ENCODE results near the gene CHEK2.
"Not testable (repeated sequence)": the region's sequence is repeated elsewhere in the genome, so short reads cannot be mapped to it uniquely, and the experiment has no call there.

Gene CHEK2

GRCh38 chr22:28679611-28680287, 61.9 kb downstream of the CHEK2 start, which contains the start of gene TTC28:
TTC28 (minus strand) TSS chr22:28679840; CDS start chr22:28679723, 117 bp downstream.
- H3K4me3 ChIP-seq (ENCODE audit: low read depth, low read length) = peak within 1 kb of the TSS; percentile 47
- DNase-seq (ENCODE audit: low read depth) = not testable (repeated sequence)

DNA sequence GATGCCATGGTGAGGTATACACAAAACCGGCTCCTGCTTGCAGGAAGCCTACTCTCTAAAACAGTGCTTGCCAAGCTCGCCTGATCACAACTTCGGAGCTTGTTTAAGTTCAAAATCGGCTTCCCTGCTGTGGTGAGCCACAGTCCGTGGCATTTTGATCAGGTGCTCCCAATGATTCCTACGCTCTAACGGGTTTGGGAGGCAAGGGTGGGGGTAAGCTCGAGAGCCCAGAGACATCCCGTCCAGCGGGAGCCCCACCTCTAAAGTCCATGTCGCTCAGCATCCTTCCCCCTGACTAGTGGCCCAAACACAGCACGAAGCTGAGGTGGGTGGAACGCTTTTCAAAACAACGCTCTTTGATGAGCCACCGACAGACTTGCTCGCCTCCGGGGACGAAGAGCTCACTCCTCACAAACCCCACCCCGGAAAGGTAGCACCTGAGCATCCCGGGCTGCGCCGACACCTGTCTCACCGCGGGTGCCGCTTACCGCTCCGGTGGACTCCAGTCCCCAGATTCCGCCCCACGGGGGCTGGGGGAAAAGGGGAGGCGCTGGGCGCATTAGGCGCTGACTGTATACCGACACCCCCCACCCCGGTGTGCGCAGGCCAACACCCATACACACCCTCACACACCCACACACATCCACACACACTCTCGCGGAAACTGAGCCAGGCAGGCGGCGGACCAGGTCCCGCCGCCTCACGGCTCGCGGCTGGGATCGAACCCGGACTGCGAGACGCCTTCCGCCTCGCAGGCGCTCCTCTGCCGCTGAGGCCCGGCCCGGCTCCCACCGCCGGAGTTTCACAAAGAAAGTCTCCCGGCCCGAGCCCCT, 62.6 kb downstream of the CHEK2 start:
- not testable (repeated sequence) for DNase-seq (ENCODE audit: low read depth)
- peak overlapping the region; percentile 47 for H3K4me3 ChIP-seq (ENCODE audit: low read depth, low read length)

- not testable (repeated sequence) for DNase-seq (ENCODE audit: low read depth); H3K4me3 ChIP-seq (ENCODE audit: low read depth, low read length)
Measured at GRCh38 chr22:28678170-28678569, 63.5 kb downstream of the CHEK2 start.

GRCh38 chr22:28674121-28674563, 67.5 kb downstream of the CHEK2 start:
- H3K4me3 ChIP-seq (ENCODE audit: low read depth, low read length) = no peak overlapping the region
- no peak for TF ChIP-seq CTCF (IDR thresholded peaks at IDR 0.05; ENCODE audit: low read depth, low read length, missing control alignments)
- DNase-seq (ENCODE audit: low read depth) = peak; percentile 58

DNA sequence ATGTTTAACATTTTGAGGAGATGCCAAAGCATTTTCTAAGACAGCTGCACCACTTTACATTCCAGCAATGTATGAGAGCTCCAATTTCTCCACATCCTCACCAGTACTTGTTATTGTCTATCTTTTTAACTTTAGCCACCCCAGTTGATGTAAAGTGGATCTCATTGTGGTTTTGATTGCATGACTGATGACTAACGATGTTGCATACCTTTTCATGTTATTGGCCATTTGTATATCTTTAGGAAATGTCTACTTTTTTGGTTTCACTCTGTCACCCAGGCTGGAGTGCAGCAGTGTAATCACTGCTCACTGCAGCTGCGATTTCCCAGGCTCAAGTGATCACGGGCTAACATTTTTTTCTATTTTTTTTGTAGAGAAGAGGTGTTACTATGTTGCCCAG, 70.9 kb downstream of the CHEK2 start:
- no peak for TF ChIP-seq CTCF (IDR thresholded peaks at IDR 0.05; ENCODE audit: low read depth, low read length, missing control alignments)
- no peak overlapping the region for H3K4me3 ChIP-seq (ENCODE audit: low read depth, low read length)
- no peak for DNase-seq (ENCODE audit: low read depth)

DNA sequence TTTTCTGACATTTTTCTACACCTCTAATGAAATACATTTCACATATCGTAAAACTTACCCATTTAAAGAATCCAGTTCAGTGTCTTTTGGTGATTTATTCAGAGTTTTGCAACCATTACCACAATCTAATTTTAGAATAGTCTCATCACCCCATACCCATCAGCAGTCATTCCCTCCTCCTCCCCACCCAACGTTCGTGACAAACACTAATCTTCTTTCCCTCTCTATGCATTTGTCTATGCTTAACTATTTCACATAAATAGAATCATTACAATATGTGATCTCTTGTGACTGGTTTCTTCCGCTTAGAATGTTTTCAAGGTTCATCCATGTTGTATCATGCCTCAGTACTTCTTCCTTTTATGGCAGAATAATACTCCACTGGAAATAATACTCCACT, 71.5 kb downstream of the CHEK2 start:
- H3K4me3 ChIP-seq (ENCODE audit: low read depth, low read length) = no peak overlapping the region
- DNase-seq (ENCODE audit: low read depth) = no peak
- TF ChIP-seq CTCF (IDR thresholded peaks at IDR 0.05; ENCODE audit: low read depth, low read length, missing control alignments) = no peak

DNA sequence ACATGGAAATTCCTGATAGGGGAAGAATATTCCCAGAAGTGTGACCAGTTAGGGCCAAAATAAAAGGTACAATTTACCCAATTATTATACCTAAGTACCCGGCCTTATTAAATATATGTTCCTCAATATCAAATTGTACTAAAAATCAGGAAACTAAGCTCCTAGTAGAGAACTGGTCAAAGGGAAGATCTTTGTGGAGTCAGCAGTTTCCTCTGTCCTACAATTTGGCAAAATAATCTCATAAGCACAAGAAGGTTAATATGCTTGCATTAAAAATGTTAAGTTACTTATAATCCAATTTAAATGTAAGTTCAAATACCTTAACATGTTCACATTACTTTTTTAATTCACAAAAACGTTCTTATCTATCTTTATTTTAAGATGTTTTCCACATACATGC, 72.2 kb downstream of the CHEK2 start:
- TF ChIP-seq CTCF (IDR thresholded peaks at IDR 0.05; ENCODE audit: low read depth, low read length, missing control alignments) = no peak
- no peak for DNase-seq (ENCODE audit: low read depth)
- H3K4me3 ChIP-seq (ENCODE audit: low read depth, low read length) = no peak overlapping the region

- not testable (repeated sequence) for H3K4me3 ChIP-seq (ENCODE audit: low read depth, low read length); DNase-seq (ENCODE audit: low read depth)
Measured at GRCh38 chr22:28663569-28663942, 78.1 kb downstream of the CHEK2 start.

GRCh38 chr22:28658448-28658847, 83.2 kb downstream of the CHEK2 start:
- DNase-seq (ENCODE audit: low read depth) = no peak
- H3K4me3 ChIP-seq (ENCODE audit: low read depth, low read length) = no peak overlapping the region
- no peak for TF ChIP-seq CTCF (IDR thresholded peaks at IDR 0.05; ENCODE audit: low read depth, low read length, missing control alignments)

Data from GM12864 (cell line).